HFFc6 (cell line): Measurements from ENCODE around the gene SELENOT. TPM values are rescaled to one million over a fixed set of nuclear protein-coding genes. Genes with fewer than 3 reads are reported as not detected.

Experiments used
- DNase-seq: peaks from one replicate; pipeline ENCODE4 v3.0.0-alpha.2; 2018
- H3K27ac Mint-ChIP-seq: 2 replicates; pipeline ENCODE4 v1.8.0; 2020; ENCODE audit warnings: mild to moderate bottlenecking, mixed read lengths
- H3K27me3 Mint-ChIP-seq: 2 replicates; pipeline ENCODE4 v1.8.0; 2021; ENCODE audit warnings: mild to moderate bottlenecking, moderate library complexity, mixed read lengths; ENCODE audit not compliant: insufficient read depth
- H3K36me3 Mint-ChIP-seq: 2 replicates; pipeline ENCODE4 v1.8.0; 2021; ENCODE audit warnings: low read depth, mixed read lengths
- H3K4me1 Mint-ChIP-seq: 2 replicates; pipeline ENCODE4 v1.8.0; 2020; ENCODE audit warnings: low read depth, mixed read lengths
- H3K4me3 Mint-ChIP-seq: 2 replicates; pipeline ENCODE4 v1.8.0; 2020; ENCODE audit warnings: mild to moderate bottlenecking, moderate library complexity, mixed read lengths
- H3K9me3 Mint-ChIP-seq: 2 replicates; pipeline ENCODE4 v1.8.0; 2020; ENCODE audit warnings: mild to moderate bottlenecking, mixed read lengths
- CTCF ChIP-seq: fragments of 200-600 bp; sonication (generic); IDR thresholded peaks from 2 replicates; pipeline ENCODE4 v1.5.0; 2021; ENCODE audit warnings: antibody characterized with exemption, mild to moderate bottlenecking
- total RNA-seq, 6 experiments: library from RNA; stranded (reverse); fragmentation: NEBNext Ultra II Directional; extraction: Animal tissue kit (Norgen Biotek cat#: 25700); gene quantifications; 2 replicates in 1 of 6; 3 replicates in 5 of 6; pipeline ENCODE4 v1.2.3, GENCODE V29; 2021

Gene SELENOT
- total RNA-seq, 6 experiments from 2014 or later: 144 to 189 (median 180) TPM

- H3K36me3 Mint-ChIP-seq: no peaks in the 10 kb centered on the region
- DNase-seq: no peak
- H3K27me3 Mint-ChIP-seq: peaks cover 32% of the 10 kb centered on the region
- no peak overlapping the region for H3K4me3 Mint-ChIP-seq
- TF ChIP-seq CTCF: no peak
- H3K9me3 Mint-ChIP-seq: no peaks in the 10 kb centered on the region
- H3K27ac Mint-ChIP-seq: no peak overlapping the region
- peaks cover 2% of the 10 kb centered on the region; the same call in 1 of the 2 replicates for H3K4me1 Mint-ChIP-seq
These were observed 63.0 kb downstream of the SELENOT start for GRCh38 chr3:150666167-150666566.

- peaks cover 17% of the 10 kb centered on the region for H3K27me3 Mint-ChIP-seq
- no peak for DNase-seq
- peaks cover 13% of the 10 kb centered on the region for H3K9me3 Mint-ChIP-seq
- no peaks in the 10 kb centered on the region for H3K4me1 Mint-ChIP-seq
- H3K36me3 Mint-ChIP-seq: peaks cover 11% of the 10 kb centered on the region
- no peak overlapping the region for H3K27ac Mint-ChIP-seq
- TF ChIP-seq CTCF: no peak
- no peak overlapping the region for H3K4me3 Mint-ChIP-seq
These were observed 70.8 kb downstream of the SELENOT start for GRCh38 chr3:150673966-150674365.

GRCh38 chr3:150675587-150675986 is 72.5 kb downstream of the SELENOT start:
- no peak overlapping the region for H3K4me3 Mint-ChIP-seq
- no peak for DNase-seq
- H3K4me1 Mint-ChIP-seq: no peaks in the 10 kb centered on the region
- TF ChIP-seq CTCF: no peak
- peaks cover 13% of the 10 kb centered on the region for H3K9me3 Mint-ChIP-seq
- H3K27me3 Mint-ChIP-seq: peaks cover 7% of the 10 kb centered on the region
- H3K36me3 Mint-ChIP-seq: peaks cover 11% of the 10 kb centered on the region
- no peak overlapping the region for H3K27ac Mint-ChIP-seq

Other genes with a start within 250 kb of the SELENOT start
- gene TSC22D2, start 195.0 kb upstream of the SELENOT start, total RNA-seq: 10 to 100 TPM; 56.8 to 81.2 (median 63.0) TPM
- 100 to 1,000 TPM; 108 to 122 (median 112) TPM for gene SERP1, start 56.8 kb upstream of the SELENOT start, total RNA-seq
- 10 to 100 TPM; 69.6 to 85.9 (median 75.0) TPM for gene EIF2A, start 56.5 kb upstream of the SELENOT start, total RNA-seq
- under 1 TPM in 1 of 6 experiments, not detected in 5; 0.30 TPM for gene ERICH6, start 100.6 kb downstream of the SELENOT start, total RNA-seq
- 10 to 100 TPM; 14.6 to 18.2 (median 15.9) TPM for gene SIAH2, start 159.8 kb downstream of the SELENOT start, total RNA-seq